K562 (cell line): Measurements from ENCODE around the gene PTGES3. TPM values are rescaled to one million over a fixed set of nuclear protein-coding genes. Genes with fewer than 3 reads are reported as not detected.

ENCODE experiments used
- AFF4 ChIP-seq: sonication (generic); formaldehyde crosslinking; IDR thresholded peaks from 2 replicates; pipeline ENCODE4 v1.8.0; 2023; ENCODE audit warnings: mild to moderate bottlenecking, missing genetic modification reagents
- CHD1 ChIP-seq: fragments of 200-600 bp; sonication (generic); IDR thresholded peaks from one replicate; pipeline ENCODE4 v1.6.1; 2012; ENCODE audit warnings: mild to moderate bottlenecking, moderate library complexity, low read length, inconsistent platforms
- CTBP1 ChIP-seq: fragments of 450-650 bp; IDR thresholded peaks from 2 replicates; pipeline ENCODE4 v1.6.1; 2016; ENCODE audit warnings: borderline replicate concordance
- DPF2 ChIP-seq: fragments of 450-650 bp; IDR thresholded peaks from 2 replicates; pipeline ENCODE4 v1.6.1; 2016
- EP400 ChIP-seq: fragments of 450-650 bp; IDR thresholded peaks from 2 replicates; pipeline ENCODE4 v1.6.1; 2017; ENCODE audit warnings: antibody characterized with exemption, mild to moderate bottlenecking, moderate library complexity
- EWSR1 ChIP-seq: fragments of 450-650 bp; IDR thresholded peaks from 2 replicates; pipeline ENCODE4 v1.6.1; 2018; ENCODE audit warnings: borderline replicate concordance, mild to moderate bottlenecking, low read depth, moderate library complexity; ENCODE audit not compliant: partially characterized antibody
- FOXK1 ChIP-seq: sonication (generic); formaldehyde crosslinking; IDR thresholded peaks from 2 replicates; pipeline ENCODE4 v1.8.0; 2022; ENCODE audit warnings: missing genetic modification reagents, mild to moderate bottlenecking, borderline replicate concordance
- HDAC2 ChIP-seq: fragments of 450-650 bp; IDR thresholded peaks from 2 replicates; pipeline ENCODE4 v1.6.1; 2016; ENCODE audit warnings: mild to moderate bottlenecking
- IRF9 ChIP-seq: fragments of 450-650 bp; IDR thresholded peaks from 2 replicates; pipeline ENCODE4 v1.6.1; 2016; ENCODE audit warnings: missing biosample characterization, missing genetic modification characterization
- POLR2G ChIP-seq: fragments of 200-400 bp; formaldehyde crosslinking; IDR thresholded peaks from 2 replicates; pipeline ENCODE4 v1.6.1; 2017; ENCODE audit warnings: low read depth, mild to moderate bottlenecking, antibody characterized with exemption, low read length, moderate library complexity
- PRMT5 ChIP-seq: sonication (generic); formaldehyde crosslinking; IDR thresholded peaks from 2 replicates; pipeline ENCODE4 v1.5.0; 2020; ENCODE audit warnings: missing genetic modification reagents
- RAD51 ChIP-seq: fragments of 450-650 bp; IDR thresholded peaks from 2 replicates; pipeline ENCODE4 v1.7.1; 2016; ENCODE audit warnings: low read depth, mild to moderate bottlenecking, borderline replicate concordance
- SAFB2 ChIP-seq: fragments of 200-400 bp; formaldehyde crosslinking; IDR thresholded peaks from 2 replicates; pipeline ENCODE4 v1.6.1; 2018; ENCODE audit warnings: borderline replicate concordance, low read length, low read depth, moderate library complexity; ENCODE audit not compliant: severe bottlenecking
- SRSF3 ChIP-seq: fragments of 200-400 bp; formaldehyde crosslinking; IDR thresholded peaks from 2 replicates; pipeline ENCODE4 v1.6.1; 2016; ENCODE audit warnings: mild to moderate bottlenecking, low read length, moderate library complexity; ENCODE audit not compliant: insufficient read depth
- TAF9B ChIP-seq: fragments of 450-650 bp; IDR thresholded peaks from 2 replicates; pipeline ENCODE4 v1.6.1; 2018; ENCODE audit warnings: mild to moderate bottlenecking; ENCODE audit not compliant: partially characterized antibody
- ZBED1 ChIP-seq: IDR thresholded peaks from 2 replicates; pipeline ENCODE4 v1.6.1; 2014
- ZBTB33 ChIP-seq: sonication (generic); formaldehyde crosslinking; IDR thresholded peaks from 2 replicates; pipeline ENCODE4 v1.8.1; 2023; ENCODE audit warnings: mild to moderate bottlenecking, missing genetic modification reagents
- ZNF224 ChIP-seq: sonication (generic); formaldehyde crosslinking; IDR thresholded peaks from 2 replicates; pipeline ENCODE4 v1.8.0; 2022; ENCODE audit warnings: mild to moderate bottlenecking, missing genetic modification reagents
- ZNF444 ChIP-seq: fragments of 250-450 bp; sonication (Bioruptor Pico); IDR thresholded peaks from 2 replicates; pipeline ENCODE4 v1.4.0; 2020; ENCODE audit warnings: mild to moderate bottlenecking, moderate library complexity
- ZNF583 ChIP-seq: fragments of 250-450 bp; sonication (Bioruptor Pico); IDR thresholded peaks from 2 replicates; pipeline ENCODE4 v1.4.0; 2020
- ZNF644 ChIP-seq: fragments of 200-800 bp; sonication (Bioruptor generic); IDR thresholded peaks from 2 replicates; pipeline ENCODE4 v1.6.1; 2016; ENCODE audit warnings: low read depth, missing genetic modification characterization, missing compliant biosample characterization
- ZNF785 ChIP-seq: fragments of 250-450 bp; sonication (Bioruptor Pico); IDR thresholded peaks from 2 replicates; pipeline ENCODE4 v1.4.0; 2020; ENCODE audit warnings: mild to moderate bottlenecking
- polyA plus RNA-seq, 8 experiments: library from polyadenylated mRNA; depleted of rRNA in 4 of 8; stranded (reverse) in 5 of 8; unstranded in 3 of 8; fragments of >200 nt; fragmentation: Nextera tagmentation in 2 of 8; fragmentation: Illumina TruSeq in 1 of 8; extraction: Ambion mirVana in 2 of 8; extraction: Trizol in 1 of 8; gene quantifications; 2 replicates each; pipeline versions ENCODE4 v1.2.1 to v1.2.3, GENCODE V29; 2011 to 2014; ENCODE audit warnings: inconsistent platforms in 1 of 8, missing spikeins in 1 of 8
- total RNA-seq, 7 experiments: library from RNA; depleted of rRNA in 6 of 7; stranded (reverse); fragments of >200 nt in 6 of 7; fragmentation: Illumina TruSeq in 2 of 7; extraction: Trizol in 2 of 7; gene quantifications; 2 replicates each; pipeline versions ENCODE4 v1.2.1 to v1.2.3, GENCODE V29; 2011 to 2021; ENCODE audit warnings: low replicate concordance in 1 of 7

Gene PTGES3
- total and polyA plus RNA-seq, 9 of the 15 experiments (the other 6 are each of a cell fraction or from before 2014, with no cell fraction given) = 163 to 501 (median 213) TPM

GRCh38 chr12:56636675-56637540 lies 51.2 kb downstream of the PTGES3 start (continued):
- TF ChIP-seq ZBTB33 (CRISPR knock-in tag) (no peak), PRMT5 (CRISPR knock-in tag) (no peak), CHD1 (no peak), TAF9B (no peak), EP400 (peak; percentile 53; the same call in 1 of the 2 replicates), ZNF785 (CRISPR knock-in tag) (no peak), AFF4 (CRISPR knock-in tag) (peak; percentile 62), ZNF583 (no peak), ZBED1 (no peak; the same call in 1 of the 2 replicates), SAFB2 (no peak), DPF2 (no peak; the same call in 1 of the 2 replicates), CTBP1 (0 out of 2 replicates have a peak, but pooled peaks have one; percentile 21), ZNF224 (CRISPR knock-in tag) (no peak), POLR2G (peak; percentile 48; the same call in 1 of the 2 replicates), SRSF3 (no peak), HDAC2 (no peak), RAD51 (no peak; the same call in 1 of the 2 replicates), IRF9 (tag) (no peak), FOXK1 (CRISPR knock-in tag) (0 out of 2 replicates have a peak, but pooled peaks have one; percentile 72), ZNF444 (CRISPR knock-in tag) (no peak), ZNF644 (tag) (no peak), EWSR1 (no peak)
